H1 (cell line): Measurements from ENCODE around the gene WDR38. TPM values are rescaled to one million over a fixed set of nuclear protein-coding genes. Genes with fewer than 3 reads are reported as not detected.

Source experiments
- CBX5 ChIP-seq: fragments of 300-800, 300-1000 bp; sonication (generic); IDR thresholded peaks from 2 replicates; pipeline ENCODE4 v1.7.1; 2016; ENCODE audit warnings: antibody characterized with exemption, low read length, low read depth
- FOSL1 ChIP-seq: IDR thresholded peaks from 2 replicates; pipeline ENCODE4 v1.6.1; 2011; ENCODE audit warnings: mild to moderate bottlenecking, low read depth, low read length, moderate library complexity; ENCODE audit not compliant: insufficient read depth
- KDM4A ChIP-seq: IDR thresholded peaks from one replicate; pipeline ENCODE4 v1.7.1; 2012; ENCODE audit warnings: low read depth, mild to moderate bottlenecking, moderate library complexity, low read length, inconsistent platforms; ENCODE audit not compliant: severe bottlenecking
- MAX ChIP-seq: IDR thresholded peaks from 2 replicates; pipeline ENCODE4 v1.6.1; 2012; ENCODE audit warnings: inconsistent platforms
- POLR2A ChIP-seq, 2 experiments: IDR thresholded peaks; 1 replicate in 1 of 2; 2 replicates in 1 of 2; pipeline ENCODE4 v1.6.1; 2011; ENCODE audit warnings: low read depth in 2 of 2, low read length in 2 of 2, mild to moderate bottlenecking in 2 of 2; ENCODE audit errors: control extremely low read depth in 1 of 2
- POLR2AphosphoS5 ChIP-seq: IDR thresholded peaks from 2 replicates; pipeline ENCODE4 v1.6.1; 2011; ENCODE audit warnings: low read depth, low read length
- TAF1 ChIP-seq: IDR thresholded peaks from 2 replicates; pipeline ENCODE4 v1.6.1; 2011; ENCODE audit warnings: mild to moderate bottlenecking, low read depth, low read length
- USF2 ChIP-seq: IDR thresholded peaks from 2 replicates; pipeline ENCODE4 v1.6.1; 2011; ENCODE audit warnings: low read length, improper control_type of control experiment
- ZNF274 ChIP-seq: IDR thresholded peaks from 2 replicates; pipeline ENCODE4 v1.7.0; 2012; ENCODE audit warnings: low read length, borderline replicate concordance; ENCODE audit errors: extremely low read depth
- polyA plus RNA-seq, 7 experiments: library from polyadenylated mRNA; depleted of rRNA in 3 of 7; stranded (reverse) in 5 of 7; unstranded in 2 of 7; fragments of >200 nt in 5 of 7; fragments of 200-250 nt in 2 of 7; gene quantifications; 1 replicate in 5 of 7; 2 replicates in 1 of 7; 4 replicates in 1 of 7; pipeline versions ENCODE4 v1.2.1 to v1.2.3, GENCODE V29; 2011 to 2013; ENCODE audit warnings: missing spikeins in 2 of 7, mixed read lengths in 2 of 7
- total RNA-seq: library from RNA; stranded (reverse); fragmentation: NEBNext Ultra II Directional; extraction: Animal tissue kit (Norgen Biotek cat#: 25700); gene quantifications from 2 replicates; pipeline ENCODE4 v1.2.1, GENCODE V29; 2021

WDR38 gene
- total and polyA plus RNA-seq, 2 of the 8 experiments (the other 6 are each of a cell fraction or from before 2014, with no cell fraction given): not detected

- TF ChIP-seq USF2 (no peak), MAX (peak; percentile 91), POLR2AphosphoS5 (peak; percentile 68), KDM4A (peak; percentile 72), TAF1 (peak; percentile 87), FOSL1 (no peak), POLR2A (IDR thresholded peaks at IDR 0.05; ENCODE audit: control extremely low read depth in 1 of 2, low read depth in 2 of 2, low read length in 2 of 2) (peak; percentile 63 to 76), ZNF274 (no peak), CBX5 (no peak)
Measured at GRCh38 chr9:124868511-124869465, 15.5 kb downstream of the WDR38 start (continued).
